Endothelial cell of umbilical vein (primary cell): Measurements from ENCODE around the gene PTPRD.

Experiments used
- CTCF ChIP-seq, 2 donors: IDR thresholded peaks; 1 replicate in 1 of 2; 2 replicates in 1 of 2; pipeline ENCODE4 v1.5.1; 2011; ENCODE audit warnings: low read length in 2 of 2, mild to moderate bottlenecking in 2 of 2, moderate library complexity in 2 of 2, control low read depth in 1 of 2, inconsistent platforms in 1 of 2, low read depth in 1 of 2; ENCODE audit not compliant: insufficient read depth in 1 of 2; ENCODE audit errors: extremely low read depth in 1 of 2
- EZH2 ChIP-seq: IDR thresholded peaks from 2 replicates; pipeline ENCODE4 v1.6.1; 2012; ENCODE audit warnings: borderline replicate concordance, low read depth, mild to moderate bottlenecking, moderate library complexity, low read length, inconsistent platforms; ENCODE audit not compliant: severe bottlenecking
- FOS ChIP-seq: IDR thresholded peaks from 2 replicates; pipeline ENCODE4 v1.6.1; 2011; ENCODE audit warnings: mild to moderate bottlenecking, low read length, moderate library complexity, borderline replicate concordance; ENCODE audit not compliant: insufficient read depth
- POLR2A ChIP-seq: IDR thresholded peaks from 2 replicates; pipeline ENCODE4 v1.6.1; 2012; ENCODE audit warnings: low read depth, mild to moderate bottlenecking, control low read depth, low read length
- POLR2AphosphoS5 ChIP-seq: IDR thresholded peaks from 2 replicates; pipeline ENCODE4 v1.6.1; 2012; ENCODE audit warnings: low read depth, mild to moderate bottlenecking, control low read depth, low read length, moderate library complexity; ENCODE audit not compliant: insufficient read depth
- TF ChIP-seq, protein P1 (sequence below): IDR thresholded peaks from 2 replicates; pipeline ENCODE4 v1.6.1; 2011; ENCODE audit not compliant: insufficient read depth, insufficient read length

DNA sequence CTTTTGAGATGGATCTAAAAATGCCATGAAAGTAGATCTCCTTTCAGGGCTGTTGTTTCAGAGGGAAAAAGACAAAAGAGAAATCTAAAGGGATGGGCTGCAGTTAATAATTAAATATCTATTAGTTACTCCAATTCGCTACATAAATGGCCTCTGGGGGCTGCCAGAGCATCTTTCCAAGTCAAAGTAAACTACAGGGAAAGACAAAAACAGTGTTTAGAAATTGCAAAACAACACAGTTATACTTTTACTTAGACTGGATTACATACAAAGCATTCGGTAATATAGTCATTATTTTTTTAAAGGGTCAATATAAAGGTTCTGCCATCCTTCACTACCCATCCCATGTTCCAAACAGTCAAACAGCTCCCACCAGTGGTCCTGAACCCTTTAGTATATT is 1959.7 kb downstream of the PTPRD start:
- TF ChIP-seq CTCF (IDR thresholded peaks at IDR 0.05; ENCODE audit: extremely low read depth in 1 of 2, insufficient read depth in 1 of 2, low read depth in 1 of 2, low read length in 2 of 2) (no peak), POLR2A (no peak), POLR2AphosphoS5 (no peak), EZH2 (no peak), FOS (no peak)
- TF ChIP-seq, protein P1, sequence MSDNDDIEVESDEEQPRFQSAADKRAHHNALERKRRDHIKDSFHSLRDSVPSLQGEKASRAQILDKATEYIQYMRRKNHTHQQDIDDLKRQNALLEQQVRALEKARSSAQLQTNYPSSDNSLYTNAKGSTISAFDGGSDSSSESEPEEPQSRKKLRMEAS: no peak
